ENCODE results near the gene TNFRSF8.

The TNFRSF8 gene

DNA sequence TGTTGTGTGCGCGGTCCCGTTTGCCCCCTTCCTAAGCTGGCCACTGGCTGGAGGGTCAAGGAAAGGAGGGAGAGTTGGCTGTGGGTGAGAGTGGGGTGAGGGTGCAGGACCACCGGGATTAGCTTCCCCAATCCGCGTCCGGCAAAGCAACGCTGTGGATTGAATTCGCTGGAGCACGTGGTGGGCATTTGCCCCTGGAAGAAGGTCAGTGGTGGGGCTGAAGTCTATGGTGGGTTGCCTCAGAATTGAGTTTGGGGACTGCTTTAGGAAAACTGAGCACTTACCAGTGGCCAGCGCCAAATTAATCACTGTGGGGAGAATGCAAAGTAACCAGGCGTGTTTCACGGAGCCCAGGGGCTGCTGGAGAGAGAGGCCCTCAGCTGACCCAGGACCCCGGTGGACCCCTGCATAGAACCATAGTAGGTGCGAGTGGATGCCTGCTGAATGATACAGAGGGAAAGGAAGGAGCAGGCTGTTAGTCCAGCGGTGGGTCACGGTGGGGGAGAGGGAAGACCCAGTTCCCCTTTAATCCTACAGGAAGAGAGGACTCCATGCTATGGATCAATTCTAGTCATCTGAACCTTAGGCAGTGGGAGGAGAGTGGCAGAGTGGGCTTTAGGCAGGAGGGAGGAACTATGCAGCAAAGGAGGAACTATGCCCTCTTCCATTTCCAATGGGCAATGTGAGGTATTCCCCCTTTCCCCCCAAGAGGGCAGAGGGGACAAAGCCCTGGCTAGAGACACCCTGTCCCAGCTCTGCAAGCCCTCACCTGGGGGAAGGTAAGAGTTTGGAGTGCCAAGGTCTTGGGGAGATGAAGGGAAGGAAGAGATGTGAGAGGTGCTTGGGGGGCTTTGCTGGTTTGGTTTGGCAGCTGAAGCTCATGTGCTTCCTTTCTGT lies 1.2 kb downstream of the TNFRSF8 start:
- no peak for DNase-seq

DNA sequence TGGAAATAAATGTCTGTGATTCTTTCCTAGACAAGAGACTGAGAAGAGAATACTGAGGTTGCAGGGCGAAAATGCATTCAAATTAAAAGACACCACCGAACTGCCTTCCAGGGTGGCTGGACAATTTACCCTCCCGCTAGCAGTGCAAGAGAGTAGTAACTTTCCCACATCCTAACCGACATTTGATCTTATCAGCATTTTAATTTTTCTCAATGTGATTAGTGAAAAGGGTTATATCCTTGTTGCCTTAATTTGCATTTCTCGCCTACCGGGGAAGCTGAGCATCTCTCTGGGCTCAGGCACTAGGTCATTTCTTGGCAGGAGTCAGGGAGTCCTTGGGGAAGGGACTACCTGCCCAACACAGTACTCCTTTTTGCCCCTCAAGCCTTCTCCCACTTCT lies 2.8 kb downstream of the TNFRSF8 start:
- DNase-seq = no peak

DNA sequence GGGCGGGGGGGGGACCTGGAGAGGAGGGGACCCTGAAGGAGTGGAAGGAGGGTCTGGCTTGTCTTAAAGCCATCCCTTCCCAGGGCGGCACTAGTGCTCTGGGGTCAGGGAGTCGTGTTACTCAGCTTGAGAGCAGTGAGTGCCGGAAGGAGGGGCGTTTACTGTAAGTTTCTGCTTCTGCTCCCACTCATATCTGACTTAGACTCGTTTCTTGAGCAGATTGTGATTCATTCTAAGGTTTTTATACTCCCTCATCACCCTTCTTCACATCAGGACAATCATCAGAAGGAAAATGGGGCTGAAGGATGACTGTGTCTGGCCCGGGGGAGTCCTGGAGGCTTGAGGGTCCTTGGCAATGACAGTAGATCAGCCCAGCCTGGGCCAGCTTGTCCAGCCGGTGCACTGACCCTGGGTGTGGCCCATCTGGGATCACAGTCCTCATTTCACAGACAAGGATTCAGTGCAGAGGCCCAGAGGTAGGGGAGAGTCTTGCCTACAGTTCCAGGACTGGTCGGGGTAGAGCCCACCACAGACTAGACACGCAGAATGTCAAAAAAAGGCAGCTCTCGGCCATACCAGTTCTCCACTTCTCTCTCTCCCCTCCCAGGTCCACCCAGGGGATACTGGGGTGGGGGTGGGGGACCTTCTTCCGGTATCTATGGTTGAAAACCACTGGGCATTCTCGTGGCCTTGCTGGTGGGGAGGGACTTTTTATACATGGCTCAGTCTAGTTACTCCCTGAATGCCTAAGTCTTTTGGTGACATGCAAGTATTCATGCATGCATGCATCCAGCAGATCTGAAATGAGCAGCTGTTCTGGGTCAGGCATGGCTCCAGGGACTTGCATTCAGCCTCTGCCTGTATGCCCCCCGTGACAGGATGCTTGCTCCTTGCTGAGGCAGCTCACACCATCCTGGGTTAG lies 5.1 kb downstream of the TNFRSF8 start:
- DNase-seq = no peak

DNA sequence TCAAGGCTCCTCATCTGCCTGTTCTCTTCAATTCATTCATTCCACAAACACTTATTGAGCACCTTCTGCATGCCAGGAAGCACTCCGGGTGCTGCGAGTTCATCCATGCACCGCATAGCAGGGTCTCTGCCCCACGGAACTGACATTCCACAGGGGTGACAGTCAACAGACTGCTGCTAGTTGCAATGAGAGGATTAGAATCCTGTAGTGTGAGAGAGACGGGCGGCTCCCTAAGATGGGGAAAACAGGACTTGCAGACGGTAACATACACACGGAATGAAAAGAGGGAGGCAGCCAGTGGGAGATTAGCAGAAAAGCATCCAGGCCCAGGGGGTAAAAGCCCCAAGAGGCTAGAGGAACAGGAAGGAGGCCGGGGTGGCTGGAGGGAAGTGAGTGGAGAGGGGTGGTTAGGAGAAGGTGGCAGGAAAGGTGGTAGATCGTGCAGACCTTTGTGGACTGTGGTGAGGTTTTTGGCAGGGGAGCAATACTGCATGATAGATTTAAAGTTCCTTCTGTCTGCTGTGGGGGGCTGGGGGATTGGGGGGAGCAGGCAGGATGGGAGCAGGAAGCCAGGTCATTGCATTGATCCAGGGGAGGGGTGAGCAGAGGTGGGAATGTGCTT lies 6.6 kb downstream of the TNFRSF8 start:
- DNase-seq = no peak

DNA sequence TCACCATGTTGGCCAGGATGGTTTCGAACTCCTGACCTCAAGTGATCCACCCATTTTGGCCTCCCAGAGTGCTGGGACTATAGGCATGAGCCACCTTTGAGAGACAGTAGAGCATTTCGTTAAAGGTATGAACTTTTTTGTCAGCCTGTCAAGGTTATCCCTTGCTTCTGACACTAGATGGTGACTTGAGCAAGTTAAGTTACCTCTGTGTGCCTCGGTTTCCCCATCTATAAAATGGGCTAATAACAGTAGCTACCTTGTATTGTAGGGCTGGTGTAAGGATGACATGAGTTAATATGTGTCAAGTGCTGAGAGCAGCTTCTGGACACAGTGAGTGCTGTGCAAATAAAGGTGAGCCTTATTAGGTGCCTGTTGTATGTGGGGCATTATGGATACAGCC lies 8.8 kb downstream of the TNFRSF8 start:
- no peak for DNase-seq

DNA sequence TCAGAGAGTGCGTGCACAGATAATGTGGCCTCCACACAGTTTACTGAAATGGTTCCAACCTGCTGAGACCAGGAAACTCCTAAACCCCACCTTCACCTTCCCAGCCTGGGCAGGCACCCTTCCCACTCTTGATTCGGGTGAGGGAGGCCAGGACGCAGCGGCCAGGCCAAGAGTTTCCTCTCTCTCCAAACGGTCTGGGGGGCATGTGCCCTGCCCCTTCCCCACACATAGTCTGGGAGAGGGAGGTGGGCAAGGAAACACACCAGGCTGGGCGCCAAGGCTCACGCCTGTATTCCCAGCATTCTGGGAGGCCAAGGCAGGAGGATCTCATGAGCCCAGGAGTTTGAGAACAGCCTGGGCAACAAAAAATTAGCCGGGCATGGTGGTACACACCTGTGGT lies 9.6 kb downstream of the TNFRSF8 start:
- DNase-seq = no peak

DNA sequence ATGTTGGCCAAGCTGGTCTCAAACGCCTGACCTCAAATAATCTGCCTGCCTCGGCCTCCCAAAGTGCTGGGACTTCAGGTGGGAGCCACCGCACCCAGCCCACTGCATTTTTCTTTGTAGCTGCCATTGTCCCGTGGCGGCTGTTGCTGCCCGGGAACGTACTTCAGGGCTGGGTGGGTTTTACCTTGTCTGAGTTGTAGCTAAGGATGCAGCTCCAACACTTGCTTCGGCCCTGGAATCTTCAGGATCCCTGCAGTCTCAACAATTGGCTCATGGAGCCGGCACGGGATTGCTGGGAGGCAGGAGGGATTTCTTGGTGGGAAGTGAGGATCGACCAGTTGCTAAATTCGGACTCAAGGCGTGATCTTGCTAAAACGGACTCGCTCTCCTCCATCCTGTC lies 10.7 kb downstream of the TNFRSF8 start:
- no peak for DNase-seq

DNA sequence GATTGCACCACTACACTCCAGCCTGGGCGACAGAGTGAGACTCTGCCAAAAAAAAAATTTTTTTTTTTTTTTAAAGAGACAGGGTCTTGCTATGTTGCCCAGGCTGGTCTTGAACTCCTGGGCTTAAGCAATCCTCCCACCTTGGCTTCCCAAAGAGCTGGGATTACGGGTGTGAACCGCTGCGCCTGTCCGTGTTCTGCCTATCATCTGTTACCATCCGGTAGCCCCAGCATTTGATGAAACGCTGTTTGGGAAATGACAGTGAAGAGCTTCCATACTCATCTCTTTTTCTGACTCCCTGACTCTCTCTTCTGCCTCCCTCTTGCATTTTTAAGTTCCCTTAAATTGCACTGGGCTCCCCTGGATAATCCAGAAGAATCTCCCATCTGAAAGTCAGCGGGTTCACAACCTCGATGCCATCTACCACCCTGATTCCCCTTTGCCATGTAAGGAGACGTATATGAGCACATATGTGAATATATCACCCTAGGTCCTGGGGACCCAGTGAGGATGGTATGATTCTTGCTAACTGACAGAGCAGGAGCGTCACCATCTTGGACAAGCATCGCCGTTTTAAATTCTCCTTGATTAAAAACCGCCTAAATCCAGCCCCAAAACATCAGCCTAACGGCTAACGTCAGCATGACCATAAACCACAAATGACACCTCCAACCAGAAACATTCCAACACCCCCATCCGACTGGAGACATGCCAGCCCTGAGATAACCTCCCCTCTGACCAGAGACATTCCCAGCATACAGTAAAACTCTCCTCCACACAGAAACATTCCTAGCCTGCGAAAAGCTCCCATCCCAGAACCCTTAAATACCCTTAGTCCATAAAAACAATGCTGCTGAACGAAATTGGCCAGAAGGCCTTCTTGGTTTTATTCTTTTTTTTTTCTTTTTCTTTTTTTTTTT lies 12.4 kb downstream of the TNFRSF8 start:
- no peak for DNase-seq

DNA sequence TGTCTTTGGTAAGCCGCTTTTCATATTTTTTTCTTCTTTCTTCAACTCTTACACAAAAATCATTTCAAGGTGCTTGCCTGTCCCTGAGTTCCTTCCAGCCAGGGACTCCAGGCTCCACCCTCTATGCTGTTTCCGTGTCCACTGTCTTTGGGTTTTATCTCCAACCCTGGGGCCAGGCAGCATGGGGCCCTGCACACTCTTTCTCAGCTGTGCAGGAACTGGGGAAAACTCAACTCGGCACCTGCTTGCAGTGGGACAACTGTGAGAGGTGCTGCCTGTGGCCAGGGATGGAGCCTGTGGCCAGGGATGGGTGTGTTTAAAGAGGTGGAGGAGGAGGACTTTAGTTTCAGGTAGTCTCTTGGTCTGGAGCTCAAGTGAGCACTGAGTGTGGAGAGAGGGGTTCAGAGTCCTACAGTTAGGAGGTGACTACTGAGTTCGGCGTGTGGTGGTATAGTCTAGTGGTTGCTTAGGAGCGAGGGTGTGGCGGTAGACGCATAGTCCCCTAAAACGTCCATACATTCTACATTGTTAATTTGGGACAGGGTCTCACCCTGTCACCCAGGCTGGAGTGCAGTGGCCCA lies 13.4 kb downstream of the TNFRSF8 start:
- DNase-seq = no peak

DNA sequence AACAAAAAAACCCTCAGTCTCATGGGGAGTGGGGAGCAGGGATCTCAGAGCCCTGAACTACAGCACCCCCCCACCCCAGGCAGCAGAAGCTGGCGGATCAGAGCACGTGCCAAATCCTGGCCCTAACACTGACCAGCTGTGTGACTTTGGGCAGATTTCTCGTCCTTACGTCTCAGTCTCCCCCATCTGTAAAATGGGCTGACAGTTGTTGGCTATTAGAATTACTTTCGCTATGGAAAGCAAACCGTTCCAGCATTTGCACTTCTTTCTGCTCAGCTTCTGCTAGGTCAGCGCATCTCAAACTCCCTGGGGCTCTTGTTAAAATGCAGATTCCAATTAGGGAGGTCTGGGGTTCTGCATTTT lies 15.5 kb downstream of the TNFRSF8 start:
- no peak for DNase-seq

DNA sequence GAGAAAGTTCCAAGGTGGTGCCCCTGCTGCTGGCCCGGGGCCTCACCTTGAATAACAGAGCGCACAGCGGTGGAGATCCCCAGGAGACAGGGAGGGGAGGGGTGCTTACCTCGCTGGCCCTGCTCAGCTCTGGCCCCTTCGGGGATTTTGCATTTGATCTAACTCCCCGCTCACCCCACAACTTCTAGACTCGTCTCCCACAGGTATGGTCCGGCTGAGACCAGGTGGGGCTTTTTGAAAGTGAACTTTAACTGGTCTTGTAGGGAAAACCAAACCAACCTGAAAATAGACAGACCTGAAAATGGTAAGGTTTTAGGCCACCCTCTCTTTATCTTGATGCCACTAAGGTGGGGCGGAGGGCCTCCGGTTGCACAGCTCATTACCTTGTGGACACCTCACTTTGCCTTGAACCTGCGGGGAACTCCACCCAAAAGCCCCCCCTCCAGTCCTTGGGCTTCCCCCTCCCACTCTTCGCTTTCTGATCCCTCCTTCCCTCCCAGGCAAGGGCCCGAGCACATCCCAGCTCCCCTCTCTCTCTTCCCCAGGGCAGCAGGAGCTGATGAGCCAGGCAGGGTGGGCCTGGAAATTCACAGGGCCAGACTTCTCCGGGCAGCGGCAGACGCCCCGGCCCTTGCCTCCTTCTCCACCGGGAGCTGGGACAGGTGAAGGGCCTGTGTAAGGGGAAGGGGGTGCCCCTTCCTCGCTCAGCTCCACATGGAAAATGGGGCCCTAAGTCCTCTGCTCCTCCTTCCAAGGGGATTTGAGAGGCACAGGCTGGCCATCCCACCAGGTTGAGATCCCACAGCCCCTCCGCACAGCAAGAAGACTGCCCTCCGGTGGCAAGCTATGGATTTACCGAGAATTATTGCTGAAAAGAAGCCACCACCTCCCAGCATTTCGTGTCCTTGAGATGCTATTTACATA lies 16.1 kb downstream of the TNFRSF8 start:
- no peak for DNase-seq

DNA sequence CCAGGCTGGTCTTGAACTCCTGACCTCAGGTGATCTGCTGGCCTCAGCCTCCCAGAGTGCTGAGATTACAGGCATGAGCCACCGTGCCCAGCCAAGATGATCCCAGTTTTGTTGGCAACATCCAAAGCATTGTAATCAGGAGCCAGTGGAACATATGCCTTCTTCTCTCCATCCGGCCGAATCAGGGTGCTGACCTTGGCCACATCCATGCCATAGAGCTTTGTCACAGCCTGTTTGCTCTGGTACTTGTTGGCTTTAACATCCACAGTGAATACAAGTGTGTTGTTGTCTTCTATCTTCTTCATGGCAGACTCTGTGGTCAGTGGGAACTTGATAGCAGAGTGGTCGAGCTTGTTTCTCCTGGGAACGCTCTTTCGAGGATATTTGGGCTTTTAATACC lies 17.1 kb downstream of the TNFRSF8 start:
- DNase-seq = no peak

DNA sequence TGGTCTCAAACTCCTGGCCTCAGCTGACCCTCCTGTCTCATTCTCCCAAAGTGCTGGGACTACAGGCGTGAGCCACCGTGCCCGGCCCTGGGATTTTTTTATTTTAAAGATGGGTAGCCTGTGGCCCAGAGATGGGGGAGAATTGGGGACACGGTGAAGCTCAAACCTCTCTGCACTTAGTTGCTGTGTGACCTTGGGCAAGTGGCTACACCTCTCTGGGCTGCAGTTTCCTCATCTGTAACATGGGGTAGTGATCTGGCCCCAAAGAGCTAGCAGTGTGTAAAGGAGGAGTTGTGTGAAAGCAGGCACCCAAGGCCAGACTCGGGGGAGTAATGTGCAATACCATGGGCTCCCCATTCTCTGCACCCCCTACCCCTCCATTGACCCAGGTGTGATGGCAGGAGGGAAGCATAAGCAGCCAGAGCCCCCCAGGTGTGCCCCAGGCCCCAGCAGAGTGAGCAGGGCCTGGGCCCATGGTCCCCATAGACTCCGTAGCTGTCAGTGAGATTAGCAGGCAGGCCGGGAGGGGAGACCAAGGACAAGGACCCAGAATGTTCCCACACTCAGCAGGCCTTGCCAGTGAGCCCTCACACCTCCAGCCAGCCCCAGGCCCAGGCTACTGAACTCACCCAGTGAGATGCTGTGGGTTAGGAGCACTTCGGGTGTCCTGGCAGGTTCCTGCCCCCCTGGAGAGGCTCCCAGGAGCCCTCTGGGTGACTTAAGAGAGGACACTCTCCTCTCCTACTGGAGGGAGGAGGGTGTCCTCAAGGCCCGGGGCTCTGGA lies 17.9 kb downstream of the TNFRSF8 start:
- no peak for DNase-seq

DNA sequence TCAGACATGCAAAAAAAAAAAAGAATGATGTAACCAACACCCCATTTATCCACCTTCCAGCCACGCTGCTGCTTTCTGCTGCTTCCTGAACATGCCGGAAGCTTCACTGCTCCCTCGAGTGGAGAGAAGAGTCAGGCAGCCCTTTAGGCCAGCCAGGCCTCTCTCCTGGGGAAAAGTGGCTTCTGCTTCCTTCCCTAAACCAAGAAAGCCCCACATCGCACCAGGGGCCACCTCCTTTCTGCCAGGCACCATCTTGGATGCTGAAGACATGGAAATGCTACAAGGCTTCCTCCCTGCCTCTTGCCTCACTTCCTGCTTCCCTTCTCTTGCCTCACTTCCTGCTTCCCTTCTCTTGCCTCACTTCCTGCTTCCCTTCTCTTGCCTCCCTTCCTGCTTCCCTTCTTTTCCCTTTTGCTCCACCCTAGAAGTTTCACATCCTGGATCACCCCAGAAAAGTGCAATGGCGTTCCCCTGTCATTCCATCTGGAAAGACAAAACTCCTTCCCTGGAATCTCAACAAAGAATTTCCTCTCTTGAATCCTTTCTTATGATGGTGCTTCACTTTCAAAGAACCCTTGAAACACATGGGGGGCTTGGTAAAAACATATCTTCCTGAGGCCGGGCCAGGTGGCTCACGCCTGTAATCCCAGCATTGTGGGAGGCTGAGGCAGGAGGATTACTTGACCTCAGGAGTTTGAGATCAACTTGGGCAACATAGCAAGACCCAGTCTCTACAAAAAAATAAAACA lies 18.7 kb downstream of the TNFRSF8 start:
- DNase-seq = no peak

DNA sequence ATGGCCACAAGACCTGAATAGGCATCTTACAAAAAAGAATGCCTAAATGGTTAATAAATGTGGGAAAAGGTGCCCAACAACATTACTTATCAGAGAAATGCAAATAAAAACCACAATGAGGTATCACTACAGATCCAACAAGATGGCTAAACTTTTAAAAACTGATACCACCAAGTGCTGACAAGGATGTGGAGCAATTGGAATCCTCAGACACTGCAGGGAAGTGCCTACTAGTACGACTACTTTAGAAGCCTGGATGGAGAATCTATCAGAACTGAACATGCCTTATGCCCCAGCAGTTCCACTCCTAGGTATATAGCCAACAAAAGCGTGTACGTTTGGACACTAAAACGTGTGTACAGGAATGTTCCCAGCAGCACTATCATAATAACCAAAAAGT lies 19.9 kb downstream of the TNFRSF8 start:
- DNase-seq = no peak

DNA sequence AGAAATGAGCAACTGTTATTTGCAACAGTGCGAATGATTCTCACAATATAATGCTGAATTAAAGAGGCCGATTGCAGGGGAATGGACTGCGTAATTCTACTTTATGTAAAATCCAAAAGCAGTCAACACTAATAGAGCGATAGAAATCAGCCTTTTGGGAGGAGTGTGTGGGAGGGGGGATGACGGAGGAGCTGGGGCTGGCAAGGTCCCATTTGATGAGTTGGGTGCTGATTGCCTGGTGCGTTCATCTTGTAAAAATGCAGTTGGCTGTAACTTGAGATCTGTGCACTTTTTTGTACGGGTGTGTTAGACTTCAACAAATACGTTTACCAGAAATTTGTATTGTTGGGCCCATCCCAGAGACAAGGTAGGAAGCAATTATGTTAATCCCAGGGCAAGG lies 20.7 kb downstream of the TNFRSF8 start:
- no peak for DNase-seq

DNA sequence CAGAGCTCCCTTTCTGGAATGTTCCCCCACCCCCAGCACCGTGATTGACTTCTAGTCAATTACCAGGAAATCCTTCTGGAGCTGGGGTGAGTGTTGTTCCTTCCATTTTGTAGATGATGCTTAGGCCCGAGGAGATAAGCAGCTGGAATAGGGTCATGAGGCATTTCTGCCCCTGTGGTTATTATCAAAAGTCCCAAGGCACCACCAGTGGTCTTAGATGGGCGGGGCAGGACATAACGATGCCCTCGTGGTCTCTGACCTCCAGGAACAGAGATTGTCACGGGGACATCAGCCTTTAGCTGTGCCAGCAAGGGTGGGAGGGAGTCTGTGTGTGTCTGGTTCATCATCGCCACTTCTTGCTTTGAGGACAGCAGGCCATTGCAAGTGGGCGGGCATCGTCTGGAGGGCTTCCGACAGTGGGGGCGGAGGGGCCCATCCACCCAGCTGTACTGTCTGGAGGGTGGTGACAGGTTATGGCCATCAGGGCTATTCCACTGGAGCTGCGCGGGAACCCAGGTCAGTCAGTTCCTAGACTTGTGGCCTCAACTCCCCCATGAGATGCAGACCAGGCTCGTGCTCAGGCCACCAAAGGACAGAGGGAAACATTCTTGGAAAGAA lies 22.6 kb downstream of the TNFRSF8 start:
- no peak for DNase-seq

DNA sequence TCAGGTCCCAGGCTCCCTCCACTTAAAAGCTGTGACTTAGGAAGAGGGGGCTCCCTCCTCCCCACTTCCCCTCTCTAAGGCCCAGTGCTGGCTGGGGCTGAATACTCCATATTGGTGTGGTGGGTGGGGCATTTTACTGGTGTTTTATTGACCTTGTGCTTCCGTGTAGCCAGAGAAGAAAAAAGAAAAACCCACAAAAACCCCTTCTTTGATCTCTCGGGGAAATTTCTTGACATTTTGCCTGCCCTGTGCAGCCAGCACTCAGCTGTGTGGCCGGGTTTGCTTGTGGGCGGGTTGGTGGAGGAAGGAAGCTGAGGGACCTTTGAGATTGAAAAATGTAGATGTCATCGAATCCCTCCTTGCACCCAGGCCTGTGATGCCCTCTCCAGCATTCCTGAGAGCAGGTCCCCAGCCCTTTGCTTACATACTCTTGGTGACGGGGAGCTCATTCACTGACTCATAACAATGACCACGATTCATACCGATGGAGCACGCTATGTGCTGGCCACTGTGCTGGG lies 24.8 kb downstream of the TNFRSF8 start:
- no peak for DNase-seq

DNA sequence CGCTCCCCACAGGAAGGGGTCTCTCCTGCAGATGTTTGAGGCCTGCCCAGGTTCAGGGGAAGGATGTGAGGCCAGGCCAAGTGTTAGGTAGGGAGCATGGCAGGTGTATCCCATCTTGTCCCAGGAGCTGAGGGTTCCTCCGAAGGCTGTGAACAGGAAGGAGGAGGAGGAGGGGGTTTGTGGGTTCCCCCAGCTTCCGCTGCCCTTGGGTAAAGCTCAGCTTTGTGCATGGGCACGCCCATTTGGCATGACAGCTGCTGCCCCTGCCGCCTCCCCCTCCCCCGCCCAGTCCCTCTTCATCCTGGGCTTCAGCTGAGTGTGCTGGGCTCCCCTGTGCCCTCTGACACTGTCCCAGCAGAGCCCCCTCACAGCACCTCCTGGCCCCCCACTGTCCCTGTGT lies 25.5 kb downstream of the TNFRSF8 start:
- no peak for DNase-seq

Data from NCI-H524 treated with DMSO at 0.1 percent for 48 hours (cell line).